GM12878 (cell line): Measurements from ENCODE around the gene NEK1. TPM values are rescaled to one million over a fixed set of nuclear protein-coding genes. Genes with fewer than 3 reads are reported as not detected.

Experiments
- ATF3 ChIP-seq: IDR thresholded peaks from 2 replicates; pipeline ENCODE4 v1.6.1; 2011; ENCODE audit warnings: low read depth, mild to moderate bottlenecking, low read length, moderate library complexity, borderline replicate concordance; ENCODE audit errors: extremely low read depth
- BHLHE40 ChIP-seq, 2 experiments: fragments of 450-650 bp in 1 of 2; IDR thresholded peaks; 2 replicates each; pipeline ENCODE4 v1.6.1; 2011 to 2017; ENCODE audit warnings: low read depth in 2 of 2, borderline replicate concordance in 1 of 2, improper control_type of control experiment in 1 of 2, low read length in 1 of 2, mild to moderate bottlenecking in 1 of 2
- CBFB ChIP-seq: IDR thresholded peaks from 2 replicates; pipeline ENCODE4 v1.6.1; 2016; ENCODE audit warnings: antibody characterized with exemption, low read depth
- E2F4 ChIP-seq: IDR thresholded peaks from 2 replicates; pipeline ENCODE4 v1.6.1; 2012; ENCODE audit warnings: low read depth, low read length, improper control_type of control experiment
- HDAC2 ChIP-seq: fragments of 200-600 bp; sonication (generic); IDR thresholded peaks from 2 replicates; pipeline ENCODE4 v1.6.1; 2017
- KAT2A ChIP-seq: conservative IDR thresholded peaks from 2 replicates; pipeline ENCODE4 v1.6.1; 2011; ENCODE audit warnings: low read depth, low read length; ENCODE audit not compliant: control insufficient read depth
- NR2C1 ChIP-seq: fragments of 450-650 bp; IDR thresholded peaks from 2 replicates; pipeline ENCODE4 v1.6.1; 2017; ENCODE audit warnings: antibody characterized with exemption, mild to moderate bottlenecking, moderate library complexity
- POLR2AphosphoS2 ChIP-seq: IDR thresholded peaks from 2 replicates; pipeline ENCODE4 v1.6.1; 2011; ENCODE audit warnings: low read depth, mild to moderate bottlenecking, low read length, improper control_type of control experiment, moderate library complexity
- PRDM15 ChIP-seq: fragments of 450-650 bp; formaldehyde crosslinking; IDR thresholded peaks from 2 replicates; pipeline ENCODE4 v1.4.0; 2020; ENCODE audit warnings: mild to moderate bottlenecking, moderate library complexity
- RUNX3 ChIP-seq: IDR thresholded peaks from 2 replicates; pipeline ENCODE4 v1.6.1; 2012; ENCODE audit warnings: low read length, inconsistent platforms
- SIN3A ChIP-seq: IDR thresholded peaks from 2 replicates; pipeline ENCODE4 v1.6.1; 2012; ENCODE audit warnings: low read depth, low read length, improper control_type of control experiment
- SMAD5 ChIP-seq: IDR thresholded peaks from 2 replicates; pipeline ENCODE4 v1.6.1; 2016; ENCODE audit warnings: antibody characterized with exemption, low read depth
- SPI1 ChIP-seq: IDR thresholded peaks from 2 replicates; pipeline ENCODE4 v1.6.1; 2011; ENCODE audit warnings: low read depth, mild to moderate bottlenecking, low read length, moderate library complexity, borderline replicate concordance; ENCODE audit not compliant: insufficient read depth
- SUPT20H ChIP-seq: IDR thresholded peaks from 2 replicates; pipeline ENCODE4 v1.6.1; 2011; ENCODE audit warnings: low read depth, mild to moderate bottlenecking, low read length, moderate library complexity, borderline replicate concordance; ENCODE audit not compliant: control insufficient read depth
- USF1 ChIP-seq: IDR thresholded peaks from 2 replicates; pipeline ENCODE4 v1.6.1; 2011; ENCODE audit warnings: borderline replicate concordance, low read depth, mild to moderate bottlenecking, moderate library complexity, mixed read lengths, low read length; ENCODE audit not compliant: insufficient read depth; ENCODE audit errors: extremely low read length
- ZBTB4 ChIP-seq: fragments of 450-650 bp; formaldehyde crosslinking; IDR thresholded peaks from 2 replicates; pipeline ENCODE4 v1.4.0; 2022; ENCODE audit warnings: mild to moderate bottlenecking, moderate library complexity
- ZNF207 ChIP-seq: fragments of 450-650 bp; IDR thresholded peaks from 2 replicates; pipeline ENCODE4 v1.6.1; 2014; ENCODE audit warnings: antibody characterized with exemption, mild to moderate bottlenecking, borderline replicate concordance
- polyA plus RNA-seq, 11 experiments: library from polyadenylated mRNA; depleted of rRNA in 4 of 11; unstranded in 6 of 11; stranded (reverse) in 5 of 11; fragments of >200 nt; fragmentation: Nextera tagmentation in 4 of 11; fragmentation: Illumina TruSeq in 1 of 11; extraction: Ambion mirVana in 4 of 11; extraction: Trizol in 1 of 11; gene quantifications; 1 replicate in 1 of 11; 2 replicates in 10 of 11; pipeline versions ENCODE4 v1.2.1 to v1.2.3, GENCODE V29; 2011 to 2016; ENCODE audit warnings: inconsistent platforms in 2 of 11, missing spikeins in 2 of 11, low read depth in 1 of 11
- total RNA-seq, 4 experiments: library from RNA; depleted of rRNA in 3 of 4; stranded (reverse); fragments of >200 nt in 3 of 4; fragmentation: Illumina TruSeq in 1 of 4; extraction: Trizol in 1 of 4; gene quantifications; 2 replicates each; pipeline versions ENCODE4 v1.2.1 to v1.2.3, GENCODE V29; 2013 to 2021

Gene NEK1
- total and polyA plus RNA-seq, 10 of the 15 experiments (the other 5 are each of a cell fraction or from before 2014, with no cell fraction given): 4.9 to 16.1 (median 7.5) TPM

- TF ChIP-seq PRDM15 (no peak), ATF3 (no peak), SUPT20H (no peak), E2F4 (no peak), POLR2AphosphoS2 (peak; percentile 91), SMAD5 (peak; percentile 92), ZNF207 (0 out of 2 replicates have a peak, but pooled peaks have one; percentile 71), ZBTB4 (CRISPR knock-in tag) (no peak), CBFB (peak; percentile 78), SIN3A (no peak), NR2C1 (no peak), USF1 (no peak), HDAC2 (no peak), KAT2A (no peak), BHLHE40 (IDR thresholded peaks at IDR 0.05; ENCODE audit: borderline replicate concordance in 1 of 2, low read depth in 2 of 2, low read length in 1 of 2) (peak; percentile 20 to 69; a peak in 1 of 4 replicates), SPI1 (no peak), RUNX3 (no peak; the same call in 1 of the 2 replicates)
Measured at GRCh38 chr4:169611991-169612870, at the start of gene NEK1 (continued).
